IMR-90 (cell line): ENCODE measurements around the gene LRP1B. TPM values are rescaled to one million over a fixed set of nuclear protein-coding genes. Genes with fewer than 3 reads are reported as not detected.
A peak's percentile ranks its signal among the peaks of the same experiment; 100 is the strongest.

Source experiments
- ATAC-seq: fragments of 200-7000 bp; cut with Tn5 transposase; 2 replicates; pipeline ENCODE4 v1.9.1; 2020; ENCODE audit warnings: low read depth, mild to moderate bottlenecking, moderate library complexity
- BruUV-seq: library from RNA; stranded (reverse); fragments of 400-500 nt; replicated peaks from 2 replicates; lab custom pipeline; 2021; lab: Mats Ljungman, UMichigan
- CTCF ChIA-PET: fragments of 300-600 bp; formaldehyde crosslinking; extraction: SDS; loops from one replicate; lab custom pipeline; 2021; ENCODE audit warnings: antibody characterized with exemption; lab: Yijun Ruan, JAX
- POLR2A ChIA-PET: fragments of 300-600 bp; sonication (Branson Sonifier 250); formaldehyde crosslinking; loops from one replicate; lab custom pipeline; 2022; ENCODE audit warnings: antibody characterized with exemption; ENCODE audit not compliant: unreplicated experiment; lab: Charles Lee
- DNase-seq: peaks from one replicate; pipeline ENCODE4 v3.0.0; 2013
- H2AFZ ChIP-seq: replicated peaks from 2 replicates; pipeline ENCODE3; 2013; ENCODE audit warnings: low read length, mild to moderate bottlenecking; ENCODE audit not compliant: poor library complexity
- H2AK5ac ChIP-seq: 2 replicates; pipeline ENCODE4 v1.6.1; 2013; ENCODE audit warnings: low read depth, low read length, inconsistent platforms
- H2AK9ac ChIP-seq: replicated peaks from 2 replicates; pipeline ENCODE3; 2013; ENCODE audit warnings: mild to moderate bottlenecking, low read depth, low read length, moderate library complexity; ENCODE audit not compliant: poor library complexity
- H2BK120ac ChIP-seq: 2 replicates; pipeline ENCODE4 v1.6.1; 2013; ENCODE audit warnings: low read depth, low read length, inconsistent platforms
- H2BK15ac ChIP-seq: 3 replicates; pipeline ENCODE4 v1.6.1; 2013; ENCODE audit warnings: low read depth, low read length, inconsistent platforms
- H2BK20ac ChIP-seq: 2 replicates; pipeline ENCODE4 v1.6.1; 2013; ENCODE audit warnings: low read depth, mild to moderate bottlenecking, inconsistent platforms, low read length, moderate library complexity
- H2BK5ac ChIP-seq: 2 replicates; pipeline ENCODE4 v1.6.1; 2013; ENCODE audit warnings: mild to moderate bottlenecking, low read depth, low read length, inconsistent platforms; ENCODE audit not compliant: poor library complexity, severe bottlenecking
- H3K14ac ChIP-seq: replicated peaks from 2 replicates; pipeline ENCODE4 v1.6.1; 2013; ENCODE audit warnings: low read depth, low read length, inconsistent platforms
- H3K18ac ChIP-seq: 2 replicates; pipeline ENCODE4 v1.6.1; 2013; ENCODE audit warnings: low read depth, low read length, control low read depth
- H3K23ac ChIP-seq: 2 replicates; pipeline ENCODE4 v1.6.1; 2013; ENCODE audit warnings: low read depth, low read length, inconsistent platforms
- H3K27ac ChIP-seq: 2 replicates; pipeline ENCODE4 v1.5.1; 2013; ENCODE audit warnings: mild to moderate bottlenecking, control low read depth, low read length; ENCODE audit not compliant: insufficient read depth
- H3K27me3 ChIP-seq: 2 replicates; pipeline ENCODE4 v1.6.1; 2013; ENCODE audit warnings: low read length; ENCODE audit not compliant: control insufficient read depth, insufficient read depth
- H3K36me3 ChIP-seq: 2 replicates; pipeline ENCODE4 v1.6.1; 2013; ENCODE audit warnings: low read length, mixed read lengths; ENCODE audit not compliant: control insufficient read depth, insufficient read depth
- H3K4ac ChIP-seq: 2 replicates; pipeline ENCODE4 v1.6.1; 2013; ENCODE audit warnings: low read depth, low read length, inconsistent platforms
- H3K4me1 ChIP-seq: 2 replicates; pipeline ENCODE4 v1.6.1; 2013; ENCODE audit warnings: low read length, mixed read lengths; ENCODE audit not compliant: control insufficient read depth, insufficient read depth
- H3K4me2 ChIP-seq: 2 replicates; pipeline ENCODE4 v1.6.1; 2013; ENCODE audit warnings: low read depth, mild to moderate bottlenecking, control low read depth, low read length, moderate library complexity
- H3K4me3 ChIP-seq: 2 replicates; pipeline ENCODE4 v1.5.1; 2013; ENCODE audit warnings: low read depth, mild to moderate bottlenecking, control low read depth, low read length, moderate library complexity; ENCODE audit not compliant: insufficient read depth
- H3K56ac ChIP-seq: 2 replicates; pipeline ENCODE4 v1.6.1; 2013; ENCODE audit warnings: low read length, inconsistent platforms; ENCODE audit not compliant: insufficient read depth; ENCODE audit errors: extremely low read depth
- H3K79me1 ChIP-seq, 2 experiments: 2 replicates each; pipeline ENCODE4 v1.6.1; 2013; ENCODE audit warnings: low read length in 2 of 2, inconsistent platforms in 1 of 2, low read depth in 1 of 2
- H3K9ac ChIP-seq: 2 replicates; pipeline ENCODE4 v1.6.1; 2013; ENCODE audit warnings: low read depth, low read length, control low read depth
- H3K9me1 ChIP-seq: 2 replicates; pipeline ENCODE4 v1.6.1; 2013; ENCODE audit warnings: low read length, inconsistent platforms; ENCODE audit not compliant: insufficient read depth
- H3K9me3 ChIP-seq: 2 replicates; pipeline ENCODE4 v1.6.1; 2013; ENCODE audit warnings: low read length; ENCODE audit not compliant: control insufficient read depth, insufficient read depth
- H4K20me1 ChIP-seq: 2 replicates; pipeline ENCODE4 v1.6.1; 2013; ENCODE audit warnings: low read length, inconsistent platforms; ENCODE audit not compliant: insufficient read depth
- H4K5ac ChIP-seq: 2 replicates; pipeline ENCODE4 v1.6.1; 2013; ENCODE audit warnings: mild to moderate bottlenecking, low read depth, low read length, control low read depth
- H4K8ac ChIP-seq, 2 experiments: 2 replicates each; pipeline ENCODE4 v1.6.1; 2013; ENCODE audit warnings: low read depth in 2 of 2, low read length in 2 of 2, control low read depth in 1 of 2, inconsistent platforms in 1 of 2
- H4K91ac ChIP-seq: 2 replicates; pipeline ENCODE4 v1.6.1; 2013; ENCODE audit warnings: low read depth, low read length, inconsistent platforms; ENCODE audit not compliant: insufficient read depth
- CEBPB ChIP-seq: IDR thresholded peaks from 2 replicates; pipeline ENCODE4 v1.6.1; 2012; ENCODE audit warnings: low read depth, low read length, improper control_type of control experiment
- WGBS, 2 experiments: methylation state at CpG; one replicate each; pipeline versions ENCODE4 v1.1.5 to v1.1.7; 2013; ENCODE audit warnings: missing lambda C conversion rate in 2 of 2; ENCODE audit not compliant: insufficient read length in 1 of 2; ENCODE audit errors: extremely low coverage in 2 of 2; 5-methylcytosine and 5-hydroxymethylcytosine counted together
- dilution Hi-C: fragments of 300-500 bp; cut with HindIII; formaldehyde crosslinking; loops from one replicate; pipeline ENCODE4 v1.14.3; 2018; ENCODE audit warnings: low sequenced_read_pairs; ENCODE audit not compliant: unreplicated experiment
- in situ Hi-C: fragments of 300-500 bp; cut with MboI; formaldehyde crosslinking; loops from 3 replicates; pipeline ENCODE4 v1.14.3; 2019; ENCODE audit warnings: low sequenced_read_pairs, inconsistent platforms, mixed read lengths
- intact Hi-C: fragments of 100-400 bp; cut with micrococcal nuclease; formaldehyde crosslinking; loops from 2 replicates; pipeline ENCODE4 v1.10.0; 2022
- polyA plus RNA-seq, 3 experiments: library from polyadenylated mRNA; depleted of rRNA; stranded (reverse); fragments of >200 nt; gene quantifications; 2 replicates each; pipeline ENCODE4 v1.2.3, GENCODE V29; 2012; ENCODE audit warnings: low replicate concordance in 1 of 3
- total RNA-seq: library from RNA; depleted of rRNA; stranded (reverse); fragments of >200 nt; gene quantifications from 2 replicates; pipeline ENCODE4 v1.2.3, GENCODE V29; 2012
- TF ChIP-seq, protein P1 (sequence below): fragments of 150-350 bp; IDR thresholded peaks from 2 replicates; pipeline ENCODE4 v1.6.1; 2017; ENCODE audit warnings: mild to moderate bottlenecking, antibody characterized with exemption, low read length, low read depth

LRP1B gene
- total and polyA plus RNA-seq, 2 of the 4 experiments (the other 2 are of a cell fraction): under 0.01 to 0.02 TPM

DNA sequence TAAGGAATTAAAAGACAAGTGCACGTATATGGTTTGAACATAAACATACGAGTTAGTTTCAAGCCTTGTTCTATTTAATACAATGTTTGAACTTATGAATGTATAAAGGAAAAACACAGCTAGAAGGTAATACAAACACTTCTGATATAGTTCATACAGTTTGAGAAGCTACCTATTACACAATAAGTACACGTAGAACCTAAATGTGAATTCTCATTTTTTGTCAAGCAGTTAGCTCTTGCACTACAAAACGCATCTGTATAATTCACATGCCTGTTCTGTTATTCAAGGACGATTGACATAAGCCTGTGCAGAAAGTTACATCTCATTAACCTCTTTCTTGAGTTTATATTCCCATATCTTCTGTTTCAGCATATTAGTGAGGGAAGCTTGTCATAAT is 2.7 kb downstream of the LRP1B start:
- H3K4me1 ChIP-seq: 0 out of 2 replicates have a peak, but pooled peaks cover 2% of the 10 kb centered on the region
- H3K27ac ChIP-seq: no peak overlapping the region
- peak; percentile 27; the same call in 1 of the 2 replicates for TF ChIP-seq CEBPB
- TF ChIP-seq, protein P1, sequence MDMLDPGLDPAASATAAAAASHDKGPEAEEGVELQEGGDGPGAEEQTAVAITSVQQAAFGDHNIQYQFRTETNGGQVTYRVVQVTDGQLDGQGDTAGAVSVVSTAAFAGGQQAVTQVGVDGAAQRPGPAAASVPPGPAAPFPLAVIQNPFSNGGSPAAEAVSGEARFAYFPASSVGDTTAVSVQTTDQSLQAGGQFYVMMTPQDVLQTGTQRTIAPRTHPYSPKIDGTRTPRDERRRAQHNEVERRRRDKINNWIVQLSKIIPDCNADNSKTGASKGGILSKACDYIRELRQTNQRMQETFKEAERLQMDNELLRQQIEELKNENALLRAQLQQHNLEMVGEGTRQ: no peak
- no peak overlapping the region for H2AK5ac ChIP-seq
- ATAC-seq (no peak), DNase-seq (no peak)
- H2BK120ac ChIP-seq: no peak overlapping the region
- POLR2A ChIA-PET: no interaction called here
- H2BK5ac ChIP-seq: no peak overlapping the region
- peaks cover 12% of the 10 kb centered on the region for H3K27me3 ChIP-seq
- dilution Hi-C loops (no loop called here), intact Hi-C loops (no loop called here), in situ Hi-C loops (no loop called here)
- H2AK9ac ChIP-seq: no peak overlapping the region
- H3K23ac ChIP-seq: no peak overlapping the region
- no peaks in the 10 kb centered on the region for H3K36me3 ChIP-seq
- H3K56ac ChIP-seq: no peak overlapping the region
- H3K18ac ChIP-seq: no peak overlapping the region
- H3K14ac ChIP-seq: no peak overlapping the region
- no peaks in the 10 kb centered on the region for H4K20me1 ChIP-seq
- no peak overlapping the region for H4K5ac ChIP-seq
- CTCF ChIA-PET: interaction anchor here (0.7 kb wide), 1 partner anchor 38 kb away, joined by 4 read pairs; no protein-coding TSS in a partner anchor
- no peak overlapping the region for H3K9ac ChIP-seq
- no TSS peak for BruUV-seq
- H2BK20ac ChIP-seq: no peak overlapping the region
- no peak overlapping the region for H3K4ac ChIP-seq
- no peaks in the 10 kb centered on the region for H3K79me1 ChIP-seq
- H4K8ac ChIP-seq: no peak overlapping the region
- H3K4me2 ChIP-seq: no peak overlapping the region
- 71% methylated on average over 1 of the region's 5 CpGs; no CpG with 5 or more reads in 1 of the 2 experiments for WGBS, 2 experiments
- H4K91ac ChIP-seq: no peak overlapping the region
- H3K9me1 ChIP-seq: no peaks in the 10 kb centered on the region
- no peaks in the 10 kb centered on the region for H3K9me3 ChIP-seq
- no peak overlapping the region for H2AFZ ChIP-seq
- no peak overlapping the region for H2BK15ac ChIP-seq
- H3K4me3 ChIP-seq: no peak overlapping the region
